HuH-7.5 (cell line): Measurements from ENCODE around the gene ZIC5.

Experiments used
- DNase-seq: peaks from one replicate; pipeline ENCODE4 v3.0.0; 2011; ENCODE audit warnings: low spot score

The ZIC5 gene

GRCh38 chr13:99987154-99988019 is 15.8 kb upstream of the ZIC5 start:
- no peak for DNase-seq

- DNase-seq: no peak
These were observed 15.2 kb upstream of the ZIC5 start for GRCh38 chr13:99986741-99987140.

- DNase-seq: no peak
These were observed 14.4 kb upstream of the ZIC5 start for GRCh38 chr13:99985886-99986527.

- DNase-seq: no peak
These were observed 13.8 kb upstream of the ZIC5 start for GRCh38 chr13:99985241-99985874.

DNA sequence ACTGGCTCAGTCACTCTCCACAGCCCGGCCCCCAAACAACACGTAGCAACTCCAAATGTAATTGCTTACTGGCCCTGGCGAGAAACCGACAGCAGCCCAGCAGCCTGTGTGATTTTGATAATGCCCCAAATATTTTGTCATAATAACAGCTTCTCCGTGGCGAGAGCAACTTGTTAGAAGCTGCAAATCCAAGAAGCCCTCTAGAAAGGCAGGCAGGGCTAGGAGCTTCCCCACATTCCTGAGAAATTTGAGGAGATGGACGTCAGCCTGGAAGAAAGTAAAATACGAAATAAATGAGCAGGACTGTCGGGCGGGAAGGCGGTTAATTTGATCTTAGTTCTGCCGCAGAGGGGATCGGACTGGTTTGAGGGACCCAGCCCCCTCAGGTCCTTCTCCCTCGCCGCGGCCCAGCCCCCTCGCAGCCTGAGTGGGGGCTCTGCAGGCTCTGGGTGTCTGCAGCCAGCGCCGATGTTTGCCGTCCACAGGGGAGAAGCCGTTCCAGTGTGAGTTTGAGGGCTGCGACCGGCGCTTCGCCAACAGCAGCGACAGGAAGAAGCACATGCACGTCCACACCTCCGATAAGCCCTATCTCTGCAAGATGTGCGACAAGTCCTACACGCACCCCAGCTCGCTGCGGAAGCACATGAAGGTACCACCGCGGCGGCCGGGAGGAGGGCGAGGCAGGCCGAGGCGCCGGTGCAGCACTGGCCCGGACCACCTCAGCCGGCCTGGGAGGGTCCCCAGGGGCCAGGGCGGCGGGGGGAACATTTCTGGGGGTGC is 13.1 kb upstream of the ZIC5 start:
- DNase-seq: no peak

- DNase-seq: no peak
These were observed 12.2 kb upstream of the ZIC5 start for GRCh38 chr13:99983499-99984401.

DNA sequence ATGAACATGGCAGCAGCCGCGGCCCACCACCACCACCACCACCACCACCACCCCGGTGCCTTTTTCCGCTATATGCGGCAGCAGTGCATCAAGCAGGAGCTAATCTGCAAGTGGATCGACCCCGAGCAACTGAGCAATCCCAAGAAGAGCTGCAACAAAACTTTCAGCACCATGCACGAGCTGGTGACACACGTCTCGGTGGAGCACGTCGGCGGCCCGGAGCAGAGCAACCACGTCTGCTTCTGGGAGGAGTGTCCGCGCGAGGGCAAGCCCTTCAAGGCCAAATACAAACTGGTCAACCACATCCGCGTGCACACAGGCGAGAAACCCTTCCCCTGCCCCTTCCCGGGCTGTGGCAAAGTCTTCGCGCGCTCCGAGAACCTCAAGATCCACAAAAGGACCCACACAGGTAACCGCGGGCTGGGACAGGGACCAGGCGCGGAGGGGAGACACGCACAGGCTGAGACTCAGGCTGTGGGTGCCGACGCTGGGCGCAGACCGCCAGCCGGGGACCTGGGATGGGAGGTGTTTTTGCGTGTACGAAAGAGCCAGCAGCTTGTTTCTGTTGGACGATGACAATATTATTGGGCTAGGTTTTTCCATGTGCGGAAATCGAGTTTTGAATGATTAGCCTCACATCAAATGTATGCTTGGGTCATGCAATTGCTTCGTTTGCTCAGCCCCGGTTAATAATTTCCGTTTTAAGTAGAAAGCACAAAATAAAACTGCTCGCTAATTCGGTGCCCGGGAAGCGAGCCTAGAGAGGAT is 11.3 kb upstream of the ZIC5 start:
- no peak for DNase-seq

- DNase-seq: no peak
These were observed 10.6 kb upstream of the ZIC5 start for GRCh38 chr13:99982036-99982730.

DNA sequence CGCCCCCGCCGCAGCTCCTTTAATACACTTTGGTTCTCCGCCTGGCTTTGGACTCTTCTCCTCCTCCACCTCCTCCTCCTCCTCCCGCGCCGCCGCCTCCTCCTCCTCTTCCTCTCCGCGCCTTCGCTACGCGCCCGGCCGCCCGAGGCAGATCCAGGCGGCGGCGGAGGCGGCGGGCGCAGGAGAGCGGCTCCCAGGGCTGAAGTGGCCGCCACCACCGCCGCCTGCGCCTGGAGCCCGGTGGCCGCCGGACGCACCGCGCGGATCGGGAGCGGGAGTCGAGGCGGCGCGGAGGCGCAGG is 10.1 kb upstream of the ZIC5 start, which contains the start of gene ZIC2:
ZIC2 (plus strand) TSS at position 50 of the 301 bp plus-strand sequence. CDS start 281 bp downstream, outside the sequence.
- no peak for DNase-seq

DNA sequence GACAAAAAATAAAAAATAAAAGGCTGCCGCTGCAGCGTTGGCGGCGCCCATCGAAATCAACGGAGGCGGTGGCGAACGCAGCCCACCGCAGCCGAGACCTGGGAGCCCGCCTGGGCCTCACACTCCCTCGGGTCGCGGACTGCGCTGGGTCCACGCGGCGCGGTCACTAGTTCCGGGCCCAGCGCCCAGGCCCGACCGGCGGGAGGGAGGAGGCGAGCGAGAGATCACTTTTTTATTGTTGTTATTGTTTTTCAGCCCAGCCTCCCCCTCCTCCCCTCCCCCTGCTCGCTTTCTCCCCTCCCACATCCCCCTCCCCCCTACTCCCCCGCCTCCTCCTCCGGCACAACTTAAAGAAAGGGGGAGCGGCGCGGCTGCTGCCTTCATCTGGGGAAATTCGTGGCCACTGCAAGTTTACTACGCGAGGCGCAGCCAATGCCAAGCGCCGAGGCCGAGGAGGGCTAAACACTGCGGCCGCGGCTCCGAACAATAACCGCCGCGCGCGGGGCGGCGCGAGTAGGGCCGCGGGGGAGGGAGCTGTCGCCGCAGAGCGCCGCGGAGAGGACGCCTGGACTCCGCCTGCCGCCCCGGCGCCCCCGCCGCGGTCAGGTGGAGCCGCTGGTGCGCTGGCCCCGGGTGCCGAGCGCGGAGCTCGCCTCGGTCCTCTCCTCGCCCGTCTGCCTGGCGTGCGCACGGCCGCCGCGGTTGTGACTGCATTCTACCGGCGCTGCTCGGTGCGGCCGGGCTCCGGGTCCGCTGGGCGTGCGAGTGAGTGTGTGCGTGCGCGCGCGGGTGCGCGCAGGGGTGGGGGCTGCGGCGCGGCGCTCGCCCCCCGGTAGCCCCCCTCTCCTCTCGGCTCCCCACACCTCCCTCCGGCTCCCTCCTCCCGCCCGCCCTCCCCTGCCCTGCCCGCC is 9.5 kb upstream of the ZIC5 start:
- no peak for DNase-seq

DNA sequence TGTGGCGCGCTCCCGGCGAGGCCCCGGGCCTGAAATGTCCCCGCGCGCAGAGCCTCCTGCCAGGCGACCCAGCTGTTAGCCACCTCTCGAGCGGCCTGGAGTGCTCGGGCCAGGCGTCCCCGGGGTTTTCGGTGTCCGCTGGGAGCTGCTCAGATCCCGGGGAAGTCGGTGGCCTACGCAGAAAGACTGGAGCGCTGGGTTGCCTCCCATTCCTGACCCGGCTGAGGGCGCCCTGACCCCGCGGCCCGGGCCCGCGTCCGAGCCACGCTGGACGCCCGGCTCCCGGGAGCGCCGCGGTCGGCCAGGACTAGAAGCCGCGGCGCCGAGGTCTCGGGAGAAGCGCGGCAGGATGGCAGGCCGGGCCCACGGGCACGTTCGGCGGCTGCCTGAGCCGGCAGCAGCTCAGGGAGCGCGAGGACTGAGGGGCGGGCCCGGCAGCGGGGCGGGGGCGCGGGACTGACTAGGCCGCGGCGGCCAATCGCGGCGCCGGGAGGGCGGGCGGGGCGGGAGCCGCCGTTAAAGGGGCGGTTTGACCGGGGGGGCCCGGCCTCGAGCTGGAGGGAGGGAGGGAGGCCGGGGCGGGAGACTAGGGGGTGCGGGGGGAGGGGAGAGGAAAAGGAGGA is 8.7 kb upstream of the ZIC5 start:
- no peak for DNase-seq

DNA sequence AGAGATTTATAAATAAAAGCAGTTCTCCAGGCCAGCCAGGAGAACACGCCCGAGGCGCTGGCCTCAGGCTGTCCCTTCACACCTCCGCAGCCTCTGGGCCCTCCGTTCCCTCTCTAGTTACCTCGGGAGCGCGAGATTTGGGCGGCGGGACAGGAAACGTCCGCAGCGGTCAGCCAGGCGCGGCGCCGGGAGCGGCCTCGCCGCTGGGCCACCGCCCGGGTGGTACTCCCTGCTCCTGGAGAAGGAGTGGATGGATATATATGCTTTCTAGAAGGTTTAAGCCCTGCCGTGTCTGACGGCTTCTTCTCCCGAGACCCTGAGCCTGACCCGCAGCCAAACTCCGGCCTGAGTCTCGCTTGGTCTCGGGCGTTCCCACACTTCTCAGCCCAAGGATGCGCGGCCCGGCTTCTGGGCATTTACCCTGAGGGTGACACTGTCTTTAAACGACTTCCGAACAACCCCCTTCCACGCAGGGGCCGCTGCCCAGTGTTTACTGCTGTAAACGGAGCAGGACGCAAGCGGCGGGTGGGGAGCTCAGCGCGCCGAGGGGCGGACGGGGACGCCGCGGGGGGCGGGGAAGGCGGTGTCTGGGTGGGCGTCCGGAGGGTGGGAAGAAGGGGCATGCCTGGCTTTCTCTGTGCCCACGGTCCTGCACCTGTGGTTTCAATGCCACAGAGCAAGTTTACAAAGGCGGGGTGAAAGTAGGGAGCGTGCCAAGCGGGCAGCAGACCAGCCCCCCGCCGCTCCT is 8.1 kb upstream of the ZIC5 start:
- no peak for DNase-seq

GRCh38 chr13:99978799-99979452 is 7.4 kb upstream of the ZIC5 start:
- no peak for DNase-seq

GRCh38 chr13:99977912-99978798 is 6.6 kb upstream of the ZIC5 start:
- DNase-seq: no peak

- no peak for DNase-seq
These were observed 5.9 kb upstream of the ZIC5 start for GRCh38 chr13:99977334-99977911.

DNA sequence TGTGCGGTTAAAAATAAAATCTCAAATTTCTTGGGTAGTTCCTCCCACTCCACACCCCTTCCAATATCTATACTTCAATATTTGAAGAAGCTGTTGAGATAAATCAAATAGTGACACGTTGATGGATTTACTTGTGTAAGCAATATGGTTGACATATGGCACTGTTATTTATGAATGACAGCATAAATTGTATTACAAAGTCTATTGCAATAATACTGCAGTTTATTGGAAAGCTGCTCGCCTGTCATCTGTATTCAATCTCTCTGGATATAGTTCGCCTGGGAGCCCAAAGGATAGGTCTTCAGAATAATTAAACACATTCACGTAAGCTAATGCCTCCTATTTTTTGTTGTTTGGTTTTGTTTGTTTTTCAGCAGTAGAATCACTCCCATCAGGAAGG is 5.0 kb upstream of the ZIC5 start:
- DNase-seq: no peak
